ENCODE results near the gene TMEM263.
"Not testable (repeated sequence)": the region's sequence is repeated elsewhere in the genome, so short reads cannot be mapped to it uniquely, and the experiment has no call there.

Gene TMEM263

DNA sequence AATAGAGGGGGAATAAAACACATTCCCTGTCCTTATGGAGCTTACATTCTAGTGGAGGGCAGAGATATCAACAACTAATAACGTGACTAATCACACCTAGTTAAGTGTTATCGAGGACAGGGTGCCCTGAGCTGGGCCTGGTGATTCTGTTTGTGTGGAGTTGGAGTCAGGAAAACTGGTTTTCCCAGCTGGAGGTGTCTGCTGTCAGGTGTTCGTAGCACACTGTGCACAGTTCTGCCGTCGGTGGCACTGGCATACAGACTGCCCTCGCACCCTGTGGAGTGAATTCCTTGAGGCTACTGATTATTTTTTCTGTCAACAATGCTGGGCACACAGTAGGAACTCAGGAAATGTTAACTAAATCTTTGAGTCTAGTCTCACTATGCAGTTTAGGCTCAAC, 32.1 kb downstream of the TMEM263 start:
- no peak for DNase-seq

DNA sequence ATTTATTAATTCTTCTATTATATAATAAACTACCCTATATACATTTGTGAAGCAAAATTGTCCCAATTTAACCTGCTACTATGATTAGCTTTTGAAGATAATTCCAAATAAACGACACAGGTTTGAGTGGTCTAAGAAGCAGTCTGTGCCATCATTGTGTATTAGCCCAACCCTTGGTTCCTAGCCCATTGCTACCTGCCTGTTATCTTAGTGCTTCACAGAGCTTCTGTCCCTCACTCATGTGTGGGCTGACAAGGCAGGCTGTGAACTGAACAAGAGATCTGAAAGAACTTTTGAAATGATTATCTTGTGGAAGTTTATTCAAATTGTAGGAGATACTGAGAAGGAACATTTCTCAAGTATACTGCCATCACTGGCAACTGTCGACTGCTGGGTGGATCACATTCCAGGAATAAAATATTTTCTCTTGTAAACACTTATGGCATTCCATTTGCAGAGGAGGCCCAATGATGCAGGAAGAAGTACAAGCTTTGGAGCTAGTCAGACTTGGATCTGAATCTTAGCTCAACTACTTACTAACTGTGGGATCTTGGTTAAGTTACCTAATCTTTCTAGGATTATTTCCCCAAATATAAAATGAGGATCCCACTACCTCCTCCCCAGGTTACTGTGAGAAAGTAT, 39.0 kb downstream of the TMEM263 start:
- no peak for DNase-seq

DNA sequence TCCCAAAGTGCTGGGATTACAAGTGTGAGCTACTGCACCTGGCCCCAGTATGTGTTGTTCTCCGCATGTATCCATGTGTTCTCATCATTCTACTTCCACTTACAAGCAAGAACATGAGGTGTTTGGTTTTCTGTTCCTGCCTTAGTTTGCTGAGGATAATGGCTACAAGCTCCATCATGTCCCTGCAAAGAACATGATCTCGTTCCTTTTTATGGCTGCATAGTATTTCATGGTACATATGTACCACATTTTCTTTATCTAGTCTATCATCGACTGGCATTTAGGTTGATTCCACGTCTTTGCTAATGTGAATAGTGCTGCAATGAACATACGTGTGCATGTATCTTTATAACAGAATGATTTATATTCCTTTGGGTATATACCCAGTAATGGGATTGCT, 40.4 kb downstream of the TMEM263 start:
- DNase-seq = not testable (repeated sequence)

DNA sequence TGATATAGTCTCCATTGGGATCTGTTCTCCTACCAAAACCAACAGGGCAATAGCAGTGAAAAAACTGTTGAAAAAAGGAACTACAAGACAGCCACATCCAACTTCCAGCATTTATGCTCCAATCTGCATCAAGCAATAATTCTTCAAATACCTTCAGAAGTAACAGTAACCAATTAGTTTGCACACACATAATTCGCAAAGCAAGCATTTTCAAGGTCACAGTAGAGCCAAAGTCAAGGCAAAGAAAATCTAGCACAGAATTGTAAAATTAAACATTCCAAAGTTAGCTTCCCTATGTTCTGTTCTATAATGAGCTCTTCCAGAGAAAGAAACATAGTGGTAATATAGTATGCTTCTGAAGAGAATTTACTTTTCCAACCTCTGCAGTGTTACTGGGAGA, 42.2 kb downstream of the TMEM263 start:
- DNase-seq = no peak

DNA sequence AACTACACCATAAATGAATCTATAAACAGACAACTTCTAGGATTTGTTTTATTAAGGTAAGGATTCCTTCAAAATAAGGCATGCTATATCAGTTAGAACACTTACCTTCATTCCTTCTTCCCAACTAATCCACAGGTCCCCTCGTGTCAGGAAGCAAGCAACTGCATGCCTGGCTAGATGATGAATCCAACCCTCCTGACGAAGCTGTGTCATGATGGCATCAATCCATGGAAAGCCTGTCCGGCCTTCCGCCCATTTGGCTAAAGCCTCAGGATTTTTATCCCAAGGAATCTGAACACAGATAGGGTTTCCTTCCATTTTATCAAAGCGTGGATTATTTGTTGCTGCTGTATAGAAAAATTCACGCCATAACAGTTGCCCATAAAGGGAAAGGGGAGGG, 43.7 kb downstream of the TMEM263 start:
- no peak for DNase-seq

DNA sequence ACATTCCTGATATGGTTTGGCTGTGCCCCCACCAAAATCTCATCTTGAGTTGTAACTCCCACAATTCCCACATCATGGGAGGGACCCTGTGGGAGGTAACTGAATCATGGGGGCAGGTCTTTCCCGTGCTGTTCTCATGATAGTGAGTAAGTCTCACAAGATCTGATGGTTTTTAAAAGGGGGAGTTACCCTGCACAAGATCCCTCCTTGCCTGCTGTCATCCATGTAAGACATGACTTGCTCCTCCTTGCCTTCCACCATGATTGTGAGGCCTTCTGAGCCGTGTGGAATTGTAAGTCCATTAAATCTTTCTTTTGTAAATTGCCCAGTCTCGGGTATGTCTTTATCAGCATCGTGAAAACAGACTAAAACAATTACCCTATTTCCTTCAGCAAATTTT, 47.0 kb downstream of the TMEM263 start:
- DNase-seq = not testable (repeated sequence)

DNA sequence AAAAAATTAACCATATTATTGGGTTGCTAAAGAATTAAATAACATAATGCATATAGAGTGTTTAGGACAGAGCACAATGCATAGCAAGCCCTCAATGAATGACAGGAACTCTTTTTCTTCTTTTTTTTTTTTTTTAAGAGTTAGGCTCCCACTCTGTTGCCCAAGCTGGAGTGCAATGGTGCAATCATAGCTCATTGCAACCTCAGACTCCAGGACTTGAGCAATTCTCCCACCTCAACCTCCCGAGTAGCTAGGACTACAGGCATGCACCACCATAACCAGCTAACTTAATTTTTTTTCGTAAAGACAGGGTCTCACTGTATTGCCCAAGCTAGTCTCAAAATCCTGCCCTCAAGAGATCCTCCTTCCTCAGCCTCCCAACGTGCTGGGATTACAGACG, 51.7 kb downstream of the TMEM263 start:
- no peak for DNase-seq

DNA sequence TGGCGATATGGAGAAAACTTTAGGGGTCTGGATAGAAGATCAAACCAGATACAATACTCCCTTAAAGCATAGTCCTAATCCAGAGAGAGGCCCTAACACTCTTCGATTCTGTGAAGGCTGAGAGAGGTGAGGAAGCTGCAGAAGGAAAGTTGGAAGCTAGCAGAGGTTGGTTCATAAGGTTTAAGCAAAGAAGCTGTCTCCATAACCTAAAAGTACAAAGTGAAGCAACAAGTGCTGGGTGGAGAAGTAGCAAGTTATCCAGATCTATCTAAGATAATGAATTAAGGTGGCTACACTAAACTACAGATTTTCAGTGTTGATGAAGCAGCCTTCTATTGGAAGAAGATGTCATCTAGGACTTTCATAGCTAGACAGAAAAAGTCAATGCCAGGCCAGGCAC, 55.8 kb downstream of the TMEM263 start:
- DNase-seq = no peak

DNA sequence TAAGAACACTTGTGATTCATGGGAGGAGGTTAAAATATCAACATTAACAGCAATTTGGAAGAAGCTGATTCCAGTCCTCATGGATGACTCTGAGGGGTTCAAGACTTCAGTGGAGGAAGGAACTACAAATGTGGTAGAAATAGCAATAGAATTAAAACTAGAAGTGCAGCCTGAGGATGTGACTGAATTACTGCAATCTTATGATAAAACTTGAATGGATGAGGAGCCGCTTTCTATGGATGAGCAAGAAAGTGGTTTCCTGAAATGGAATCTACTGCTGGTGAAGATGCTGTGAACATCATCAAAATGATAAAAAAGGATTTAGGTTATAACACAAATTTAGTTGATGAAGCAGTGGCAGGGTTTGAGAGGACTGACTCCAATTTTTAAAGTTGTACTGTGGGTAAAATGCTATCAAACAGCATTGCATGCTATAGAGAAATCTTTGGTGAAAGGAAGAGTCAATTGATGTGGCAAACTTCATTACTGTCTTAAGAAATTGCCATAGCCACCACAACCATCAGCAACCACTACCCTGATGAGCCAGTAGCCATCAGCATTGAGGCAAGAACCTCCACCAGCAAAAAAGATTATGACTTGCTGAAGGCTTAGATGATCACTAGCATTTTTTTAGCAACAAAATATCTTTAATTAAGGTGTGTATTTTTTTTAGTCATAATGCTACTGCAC, 57.2 kb downstream of the TMEM263 start:
- no peak for DNase-seq

DNA sequence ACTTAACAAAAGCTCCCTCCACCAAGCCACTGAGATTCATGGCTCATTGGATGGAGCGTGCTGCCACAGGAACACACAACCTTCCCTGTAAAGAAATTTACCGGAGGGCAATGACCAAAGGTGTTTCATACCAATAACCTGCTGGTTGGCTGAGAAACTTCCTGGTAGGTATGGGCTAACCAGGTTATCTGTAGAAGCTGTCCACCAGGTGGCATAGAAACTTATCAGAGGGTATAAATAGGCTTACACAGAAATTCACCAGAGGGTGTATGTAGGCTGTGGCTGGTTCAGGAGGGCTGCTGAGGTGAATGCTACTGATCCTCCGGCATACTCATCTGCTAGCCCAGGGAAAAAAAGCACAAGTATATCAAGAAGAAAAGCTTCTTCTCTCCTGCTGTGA, 58.3 kb downstream of the TMEM263 start:
- DNase-seq = no peak

DNA sequence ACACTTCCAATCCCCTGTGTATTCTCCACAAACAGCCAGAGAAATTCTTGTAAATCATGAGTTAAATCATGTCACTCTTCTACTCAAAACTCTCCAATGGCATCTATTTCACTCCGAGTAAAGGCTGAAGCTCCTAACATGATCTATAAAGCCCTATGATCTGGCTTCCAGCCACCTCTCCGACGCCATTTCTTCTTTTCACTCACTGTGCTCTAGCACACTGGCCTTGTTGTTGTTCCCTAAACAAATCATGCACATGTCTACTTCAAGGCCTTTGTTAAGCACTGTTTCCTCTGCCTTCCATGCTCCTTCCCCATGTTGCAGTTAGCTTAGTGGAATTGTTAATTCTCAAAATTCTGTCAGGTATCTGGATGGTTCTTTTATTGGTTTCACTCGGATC, 61.3 kb downstream of the TMEM263 start:
- no peak for DNase-seq

DNA sequence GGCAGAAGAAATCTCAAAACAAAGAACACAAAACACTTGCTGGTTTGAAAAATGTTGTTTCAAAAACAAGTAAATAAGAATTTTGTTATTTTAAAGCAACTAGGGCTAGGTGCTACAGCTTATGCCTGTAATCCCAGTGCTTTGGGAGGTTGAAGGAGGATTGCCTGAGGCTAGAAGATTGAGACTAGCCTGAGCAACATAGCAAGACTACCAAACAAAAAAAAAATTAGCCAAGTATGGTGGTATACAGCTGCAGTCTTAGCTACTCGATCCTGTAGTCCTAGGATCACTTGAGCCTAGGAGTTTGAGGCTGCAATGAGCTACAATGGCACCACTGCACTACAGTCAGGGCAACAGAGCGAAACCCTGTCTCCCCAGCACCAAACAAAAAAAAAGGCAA, 63.8 kb downstream of the TMEM263 start:
- DNase-seq = no peak

Data from 8988T (cell line).